ENCODE data around the gene LKAAEAR1. TPM values are rescaled to one million over a fixed set of nuclear protein-coding genes. Genes with fewer than 3 reads are reported as not detected.

The LKAAEAR1 gene
- total and polyA plus RNA-seq, 2 of the 13 experiments (the other 11 are each of a cell fraction or from before 2014, with no cell fraction given): not detected

- no peak for TF ChIP-seq BCLAF1 (IDR thresholded peaks at IDR 0.05)
- no peak for TF ChIP-seq DZIP1 (CRISPR knock-in tag; IDR thresholded peaks at IDR 0.05)
- no peak; the same call in 1 of the 2 replicates for TF ChIP-seq ZNF121 (CRISPR knock-in tag; IDR thresholded peaks at IDR 0.05)
- no peak for TF ChIP-seq RFX1 (IDR thresholded peaks at IDR 0.05)
- TF ChIP-seq HBP1 (CRISPR knock-in tag; IDR thresholded peaks at IDR 0.05; ENCODE audit: low read depth): no peak; the same call in 1 of the 2 replicates
- TF ChIP-seq EZH2 (conservative IDR thresholded peaks at IDR 0.05; ENCODE audit: low read depth, low read length): no peak
- no peak for TF ChIP-seq ZNF597 (CRISPR knock-in tag; IDR thresholded peaks at IDR 0.05)
- TF ChIP-seq BRCA1 (CRISPR knock-in tag; IDR thresholded peaks at IDR 0.05): 0 out of 2 replicates have a peak, but pooled peaks have one; percentile 32
- TF ChIP-seq ZNF431 (CRISPR knock-in tag; IDR thresholded peaks at IDR 0.05; ENCODE audit: borderline replicate concordance, low read depth): no peak
- no peak for TF ChIP-seq CHD4 (IDR thresholded peaks at IDR 0.05; ENCODE audit: borderline replicate concordance, low read length)
- TF ChIP-seq AHR (CRISPR knock-in tag; IDR thresholded peaks at IDR 0.05): no peak
- TF ChIP-seq ARNT2 (CRISPR knock-in tag; IDR thresholded peaks at IDR 0.05; ENCODE audit: low read depth): no peak
- 0 out of 2 replicates have a peak, but pooled peaks have one; percentile 17 for TF ChIP-seq ZNF772 (CRISPR knock-in tag; IDR thresholded peaks at IDR 0.05)
- no peak; the same call in 1 of the 2 replicates for TF ChIP-seq CERS6 (CRISPR knock-in tag; IDR thresholded peaks at IDR 0.05)
- TF ChIP-seq ZNF614 (CRISPR knock-in tag; IDR thresholded peaks at IDR 0.05; ENCODE audit: borderline replicate concordance): no peak
- no peak for TF ChIP-seq SMAD1 (CRISPR knock-in tag; IDR thresholded peaks at IDR 0.05; ENCODE audit: borderline replicate concordance, low read depth)
- no peak for TF ChIP-seq ZNF235 (CRISPR knock-in tag; IDR thresholded peaks at IDR 0.05; ENCODE audit: borderline replicate concordance)
- no peak for TF ChIP-seq BORCS8-MEF2B (CRISPR knock-in tag; IDR thresholded peaks at IDR 0.05)
- TF ChIP-seq DPF2 (CRISPR knock-in tag; IDR thresholded peaks at IDR 0.05; ENCODE audit: borderline replicate concordance, low read depth): 0 out of 2 replicates have a peak, but pooled peaks have one; percentile 46
- no peak for TF ChIP-seq SMAD3 (CRISPR knock-in tag; IDR thresholded peaks at IDR 0.05)
- no peak for TF ChIP-seq SRF (IDR thresholded peaks at IDR 0.05; ENCODE audit: low read depth, low read length)
- no peak for TF ChIP-seq ZSCAN29 (CRISPR knock-in tag; conservative IDR thresholded peaks at IDR 0.05)
Observed at GRCh38 chr20:64064145-64064698, 20.0 kb downstream of the LKAAEAR1 start (continued).

Measured in HepG2 (cell line).